Spinal cord (tissue), 10 donors: ENCODE results near the gene F12. TPM values are rescaled to one million over a fixed set of nuclear protein-coding genes. Genes with fewer than 3 reads are reported as not detected.

ENCODE experiments used
- DNase-seq, 6 donors: peaks; one replicate each; pipeline versions ENCODE4 v3.0.0 to v3.0.0-alpha.2; 2013 to 2015; ENCODE audit warnings: low spot score in 6 of 6, low read depth in 4 of 6
- H3K27ac ChIP-seq: one replicate; pipeline ENCODE4 v1.5.1; 2013; ENCODE audit warnings: low read depth, low read length, control low read depth
- H3K27me3 ChIP-seq: one replicate; pipeline ENCODE4 v1.6.1; 2013; ENCODE audit warnings: low read length; ENCODE audit not compliant: control insufficient read depth, insufficient read depth
- H3K36me3 ChIP-seq: one replicate; pipeline ENCODE4 v1.6.1; 2013; ENCODE audit warnings: low read length; ENCODE audit not compliant: control insufficient read depth, insufficient read depth
- H3K4me1 ChIP-seq: one replicate; pipeline ENCODE4 v1.6.1; 2013; ENCODE audit warnings: low read length; ENCODE audit not compliant: control insufficient read depth, insufficient read depth
- H3K4me3 ChIP-seq: one replicate; pipeline ENCODE4 v1.5.1; 2013; ENCODE audit warnings: low read depth, low read length, control low read depth
- H3K9me3 ChIP-seq: one replicate; pipeline ENCODE4 v1.6.1; 2013; ENCODE audit warnings: low read length; ENCODE audit not compliant: control insufficient read depth, insufficient read depth
- WGBS: methylation state at CpG from one replicate; pipeline ENCODE4 v1.1.5; 2013; ENCODE audit warnings: missing lambda C conversion rate; ENCODE audit not compliant: insufficient coverage; 5-methylcytosine and 5-hydroxymethylcytosine counted together
- polyA plus RNA-seq, 2 donors: library from polyadenylated mRNA; unstranded; fragments of 120-200 nt; gene quantifications; one replicate each; pipeline ENCODE4 v1.2.1, GENCODE V29; 2013; ENCODE audit not compliant: insufficient read length in 2 of 2
- total RNA-seq, 2 donors: library from RNA; depleted of rRNA in 1 of 2; stranded (reverse); fragments of 120-200 nt in 1 of 2; fragments of >200 nt in 1 of 2; gene quantifications; one replicate each; pipeline versions ENCODE4 v1.2.3 to v1.2.4, GENCODE V29; 2013 to 2014
- donor health status: healthy.

Gene F12
- total and polyA plus RNA-seq, 4 donors, result 1.9 to 15.1 (median 8.9) TPM

- Histone ChIP-seq H3K4me1 (peaks cover 9% of the 10 kb centered on the region), H3K27ac (no peak overlapping the region), H3K27me3 (peaks cover 15% of the 10 kb centered on the region), H3K36me3 (no peaks in the 10 kb centered on the region), H3K9me3 (no peaks in the 10 kb centered on the region), H3K4me3 (no peak overlapping the region)
- no peak for DNase-seq
- WGBS, result 68% methylated on average over 5 of the region's 5 CpGs
These were observed 51.0 kb downstream of the F12 start for GRCh38 chr5:177358370-177358819.

GRCh38 chr5:177357459-177358351 is 51.7 kb downstream of the F12 start, which contains the start of gene RGS14:
Gene RGS14 (plus strand): TSS chr5:177357924. CDS start chr5:177358025, 101 bp downstream.
- Histone ChIP-seq H3K27ac (no peak within 1 kb of the TSS), H3K4me3 (no peak within 1 kb of the TSS), H3K9me3 (no peaks in the 10 kb centered on the region), H3K27me3 (peaks cover 12% of the 10 kb centered on the region), H3K36me3 (no peaks in the 10 kb centered on the region), H3K4me1 (peaks cover 2% of the 10 kb centered on the region)
- DNase-seq, result no peak
- 71% methylated on average over 28 of the region's 37 CpGs for WGBS

DNA sequence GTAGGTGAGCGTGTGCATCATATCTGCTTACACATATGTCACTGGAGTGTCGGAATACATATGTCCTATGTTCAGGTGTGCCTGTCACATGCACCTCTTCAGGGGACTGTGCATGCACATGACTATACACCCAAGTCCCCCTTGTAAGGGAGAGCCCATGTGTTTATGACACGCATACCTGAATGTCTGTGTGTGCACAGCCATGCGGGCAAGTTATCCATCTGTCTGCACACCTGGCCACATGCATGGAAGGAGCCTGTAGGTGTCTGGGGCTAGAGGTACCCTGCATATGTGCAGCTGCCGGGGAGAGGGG is 52.3 kb downstream of the F12 start:
- Histone ChIP-seq H3K4me3 (no peak overlapping the region), H3K9me3 (no peaks in the 10 kb centered on the region), H3K36me3 (no peaks in the 10 kb centered on the region), H3K27me3 (peaks cover 12% of the 10 kb centered on the region), H3K27ac (no peak overlapping the region), H3K4me1 (peaks cover 3% of the 10 kb centered on the region)
- no peak for DNase-seq
- 90% methylated on average over 5 of the region's 5 CpGs for WGBS

- no peak overlapping the region for H3K27ac ChIP-seq
- WGBS, result 93% methylated on average over 2 of the region's 3 CpGs
- no peak for DNase-seq
- H3K9me3 ChIP-seq, result no peaks in the 10 kb centered on the region
- peaks cover 6% of the 10 kb centered on the region for H3K4me1 ChIP-seq
- peaks cover 12% of the 10 kb centered on the region for H3K27me3 ChIP-seq
- H3K4me3 ChIP-seq, result no peak overlapping the region
- no peaks in the 10 kb centered on the region for H3K36me3 ChIP-seq
These were observed 52.6 kb downstream of the F12 start for GRCh38 chr5:177356746-177357145.

DNA sequence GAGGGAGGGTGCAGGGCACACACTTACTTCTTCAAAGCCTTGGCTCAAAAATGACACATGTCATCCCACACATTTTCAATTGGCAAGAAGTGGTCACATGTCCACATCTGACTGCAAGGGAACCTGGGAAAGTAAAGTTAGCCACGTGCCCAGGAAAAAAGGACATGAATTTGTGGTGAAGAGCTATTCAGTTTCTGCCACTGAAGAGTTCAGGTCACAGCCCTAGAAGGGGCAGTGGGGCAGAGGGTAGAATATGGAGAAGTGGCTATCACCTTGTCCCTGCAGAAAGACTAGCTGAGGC is 53.5 kb downstream of the F12 start:
- DNase-seq, result no peak
- Histone ChIP-seq H3K27me3 (peaks cover 12% of the 10 kb centered on the region), H3K36me3 (no peaks in the 10 kb centered on the region), H3K4me1 (peaks cover 9% of the 10 kb centered on the region), H3K27ac (no peak overlapping the region), H3K4me3 (no peak overlapping the region), H3K9me3 (no peaks in the 10 kb centered on the region)
- 21% methylated on average over 1 of the region's 1 CpG for WGBS

GRCh38 chr5:177355162-177355867 is 54.0 kb downstream of the F12 start:
- Histone ChIP-seq H3K4me3 (no peak overlapping the region), H3K27me3 (peaks cover 12% of the 10 kb centered on the region), H3K9me3 (no peaks in the 10 kb centered on the region), H3K4me1 (peaks cover 14% of the 10 kb centered on the region), H3K36me3 (no peaks in the 10 kb centered on the region), H3K27ac (no peak overlapping the region)
- WGBS, result no CpG with 5 or more reads among the region's 1 CpG
- DNase-seq, result no peak

DNA sequence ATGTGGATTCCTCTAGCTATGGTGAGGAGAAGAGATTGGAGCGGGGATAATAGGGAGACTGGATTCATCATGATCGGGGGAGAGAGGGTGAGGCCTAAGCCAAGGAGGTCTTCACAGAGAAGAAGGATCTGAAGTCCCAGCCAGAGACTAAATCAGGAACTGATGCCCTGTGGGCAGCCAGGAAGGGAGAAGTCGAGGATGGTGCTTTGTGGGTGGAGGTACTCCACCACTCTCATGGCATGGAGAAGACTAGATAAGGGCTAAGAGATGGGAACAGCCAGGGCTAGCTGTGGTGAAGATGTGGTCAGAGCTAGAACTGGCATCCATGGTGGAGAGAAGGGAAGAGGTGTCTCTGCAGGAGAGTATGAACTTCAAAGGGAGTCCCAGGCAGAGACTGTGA is 54.7 kb downstream of the F12 start:
- no peak for DNase-seq
- no peak overlapping the region for H3K27ac ChIP-seq
- H3K4me3 ChIP-seq, result no peak overlapping the region
- peaks cover 12% of the 10 kb centered on the region for H3K27me3 ChIP-seq
- H3K4me1 ChIP-seq, result peaks cover 20% of the 10 kb centered on the region
- H3K9me3 ChIP-seq, result no peaks in the 10 kb centered on the region
- H3K36me3 ChIP-seq, result peaks cover 5% of the 10 kb centered on the region
- WGBS, result 89% methylated on average over 3 of the region's 3 CpGs

DNA sequence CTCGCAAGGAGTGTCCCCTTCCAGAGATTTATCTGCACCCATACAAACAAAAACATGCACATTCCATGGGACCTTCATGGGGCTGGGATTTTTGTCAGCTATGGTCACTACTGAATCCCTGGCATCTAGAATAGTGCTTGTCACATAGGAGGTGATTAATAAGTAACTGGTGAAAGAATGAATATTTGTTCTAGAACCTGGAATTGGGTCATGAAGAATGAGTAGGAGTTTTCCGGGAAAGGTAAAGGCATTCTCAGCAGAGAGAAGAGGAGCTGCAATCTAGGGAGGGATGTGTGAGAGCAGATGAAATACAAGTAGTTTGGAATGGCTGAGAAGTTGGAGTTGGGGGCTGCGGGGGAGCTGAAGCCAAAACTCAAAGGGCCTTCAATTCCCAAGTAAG is 55.1 kb downstream of the F12 start:
- H3K4me3 ChIP-seq, result no peak overlapping the region
- WGBS, result 77% methylated on average over 2 of the region's 3 CpGs
- peaks cover 12% of the 10 kb centered on the region for H3K27me3 ChIP-seq
- no peak overlapping the region for H3K27ac ChIP-seq
- H3K4me1 ChIP-seq, result peaks cover 21% of the 10 kb centered on the region
- H3K9me3 ChIP-seq, result no peaks in the 10 kb centered on the region
- DNase-seq, result no peak
- H3K36me3 ChIP-seq, result peaks cover 5% of the 10 kb centered on the region

- no peak overlapping the region for H3K4me3 ChIP-seq
- no peak for DNase-seq
- WGBS, result no CpG with 5 or more reads among the region's 5 CpGs
- H3K4me1 ChIP-seq, result peaks cover 25% of the 10 kb centered on the region
- H3K27me3 ChIP-seq, result peaks cover 8% of the 10 kb centered on the region
- no peak overlapping the region for H3K27ac ChIP-seq
- H3K36me3 ChIP-seq, result peaks cover 10% of the 10 kb centered on the region
- no peaks in the 10 kb centered on the region for H3K9me3 ChIP-seq
These were observed 56.3 kb downstream of the F12 start for GRCh38 chr5:177353093-177353492.
